NOMO-1 treated with dmso at 0.1 percent for 144 hours (cell line): ENCODE data around the gene IQGAP1.
"Not testable (repeated sequence)": the region's sequence is repeated elsewhere in the genome, so short reads cannot be mapped to it uniquely, and the experiment has no call there.

Experiments used
- DNase-seq: peaks from one replicate; lab custom pipeline; 2025; ENCODE audit not compliant: unreplicated experiment; lab: John Stamatoyannopoulos, UW

Gene IQGAP1

DNA sequence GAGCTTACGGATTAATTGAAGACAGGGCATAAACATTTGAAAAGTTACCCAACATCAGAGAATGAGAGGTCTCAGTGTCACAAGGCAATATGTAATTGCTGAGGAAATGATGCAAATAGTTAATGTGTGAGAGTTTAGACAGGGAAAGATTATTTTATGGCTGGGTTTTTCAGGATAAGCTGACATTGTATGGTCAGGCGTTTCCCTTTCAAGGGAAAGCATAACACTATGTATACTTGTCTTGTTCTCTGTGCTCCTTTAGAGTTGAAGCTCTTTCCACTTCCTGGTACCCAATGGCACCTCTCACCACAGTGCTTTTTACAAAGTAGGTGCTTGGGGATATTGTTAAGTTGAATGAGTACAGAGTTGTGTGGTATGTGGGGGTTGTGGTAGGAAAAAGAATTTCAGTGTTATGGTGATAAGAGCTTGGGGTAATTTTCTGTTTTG lies 19.9 kb downstream of the IQGAP1 start:
- no peak for DNase-seq

DNA sequence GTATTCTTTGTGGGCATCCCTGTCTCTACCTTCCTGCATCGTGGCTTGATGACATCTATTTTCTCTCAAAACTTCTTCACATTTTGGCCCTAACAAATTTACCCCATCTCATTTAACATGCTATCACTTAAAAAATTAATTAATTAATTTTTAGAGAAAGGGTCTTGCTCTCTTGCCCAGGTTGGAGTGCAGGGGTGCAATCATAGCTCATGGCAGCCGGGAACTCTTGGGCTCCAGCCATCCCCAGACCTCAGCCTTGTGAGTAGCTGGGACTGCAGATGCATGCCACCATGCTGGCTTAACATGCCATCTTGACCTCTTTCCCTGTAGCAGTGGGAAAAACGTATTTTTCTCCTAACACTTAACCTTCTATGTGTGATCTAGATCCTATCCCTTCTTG lies 20.6 kb downstream of the IQGAP1 start:
- DNase-seq: no peak

DNA sequence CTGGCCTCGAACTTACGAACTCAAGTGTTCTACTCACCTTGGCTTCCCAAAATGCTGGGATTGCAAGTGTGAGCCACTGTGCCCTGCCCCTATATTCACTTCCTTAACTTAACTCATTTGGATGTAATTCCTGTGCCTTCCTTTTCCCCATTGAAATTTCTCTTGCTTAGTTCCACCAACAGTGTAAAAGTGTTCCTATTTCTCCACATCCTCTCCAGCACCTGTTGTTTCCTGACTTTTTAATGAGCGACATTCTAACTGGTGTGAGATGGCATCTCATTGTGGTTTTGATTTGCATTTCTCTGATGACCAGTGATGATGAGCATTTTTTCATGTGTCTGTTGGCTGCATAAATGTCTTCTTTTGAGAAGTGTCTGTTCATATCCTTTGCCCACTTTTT lies 21.5 kb downstream of the IQGAP1 start:
- not testable (repeated sequence) for DNase-seq

DNA sequence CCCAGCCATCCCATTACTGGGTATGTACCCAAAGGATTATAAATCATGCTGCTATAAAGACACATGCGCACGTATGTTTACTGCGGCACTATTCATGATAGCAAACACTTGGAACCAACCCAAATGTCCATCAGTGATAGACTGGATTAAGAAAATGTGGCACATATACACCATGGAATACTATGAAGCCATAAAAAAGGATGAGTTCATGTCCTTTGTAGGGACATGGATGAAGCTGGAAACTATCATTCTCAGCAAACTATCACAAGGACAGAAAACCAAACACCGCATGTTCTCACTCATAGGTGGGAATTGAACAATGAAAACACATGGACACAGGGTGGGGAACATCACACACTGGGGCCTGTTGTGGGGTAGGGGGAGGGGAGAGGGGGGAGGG lies 22.3 kb downstream of the IQGAP1 start:
- DNase-seq: not testable (repeated sequence)

DNA sequence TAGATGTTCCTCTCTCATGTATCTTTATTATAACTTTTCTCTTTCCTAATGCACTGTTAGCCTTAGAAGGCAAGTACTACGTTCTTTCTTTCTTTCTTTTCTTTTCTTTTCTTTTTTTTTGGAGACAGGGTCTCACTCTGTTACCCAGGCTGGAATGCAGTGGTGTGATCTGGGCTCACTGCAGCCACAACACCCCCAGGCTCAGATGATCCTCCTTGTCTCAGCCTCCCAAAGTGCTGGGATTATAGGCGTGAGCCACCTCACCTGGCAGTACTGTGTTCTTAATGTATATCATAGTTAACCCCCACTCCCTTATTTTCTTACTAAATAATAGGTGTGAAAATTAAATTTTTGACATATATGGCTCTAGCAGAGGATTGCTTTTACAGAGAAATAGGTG lies 23.1 kb downstream of the IQGAP1 start:
- no peak for DNase-seq

DNA sequence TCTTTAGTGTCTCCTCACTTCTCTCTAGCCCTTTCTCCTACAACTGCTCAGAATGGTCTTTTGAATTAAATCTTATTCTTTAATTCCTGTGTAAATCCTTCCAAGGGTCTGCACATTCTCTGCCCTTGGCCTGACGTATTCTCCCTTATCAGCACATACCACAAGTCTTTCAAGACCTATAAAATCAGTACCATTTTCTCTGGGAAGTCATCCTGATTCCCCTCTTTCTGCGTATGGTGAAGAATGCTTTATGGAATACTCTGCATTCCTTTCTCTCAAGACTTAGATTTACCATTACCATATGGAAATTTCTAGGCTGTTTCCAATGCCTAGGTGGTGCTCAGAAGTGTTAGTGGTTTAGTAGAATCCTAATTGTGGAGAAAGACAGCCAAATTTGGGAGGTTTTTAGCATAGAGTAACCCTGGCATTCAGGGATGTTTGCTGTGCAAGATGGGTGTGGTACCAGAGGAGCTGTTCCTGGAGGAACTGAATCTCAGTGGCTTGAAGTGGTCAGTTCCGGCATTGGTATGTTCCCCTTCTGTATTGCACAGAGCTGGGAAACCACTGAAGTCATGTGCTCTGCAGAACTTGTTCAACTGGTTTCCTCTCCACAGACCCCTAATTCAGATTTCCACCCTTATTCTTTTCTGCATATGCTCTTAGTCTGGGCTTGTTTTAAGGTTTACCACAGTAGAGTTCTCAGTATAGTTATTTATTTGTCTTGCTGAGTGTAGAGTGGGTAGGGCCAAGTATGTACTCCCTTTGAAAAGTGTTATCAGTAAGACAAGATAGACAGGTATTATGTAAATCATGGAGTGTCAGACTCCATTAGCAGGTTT lies 24.5 kb downstream of the IQGAP1 start:
- peak; percentile 66 for DNase-seq

DNA sequence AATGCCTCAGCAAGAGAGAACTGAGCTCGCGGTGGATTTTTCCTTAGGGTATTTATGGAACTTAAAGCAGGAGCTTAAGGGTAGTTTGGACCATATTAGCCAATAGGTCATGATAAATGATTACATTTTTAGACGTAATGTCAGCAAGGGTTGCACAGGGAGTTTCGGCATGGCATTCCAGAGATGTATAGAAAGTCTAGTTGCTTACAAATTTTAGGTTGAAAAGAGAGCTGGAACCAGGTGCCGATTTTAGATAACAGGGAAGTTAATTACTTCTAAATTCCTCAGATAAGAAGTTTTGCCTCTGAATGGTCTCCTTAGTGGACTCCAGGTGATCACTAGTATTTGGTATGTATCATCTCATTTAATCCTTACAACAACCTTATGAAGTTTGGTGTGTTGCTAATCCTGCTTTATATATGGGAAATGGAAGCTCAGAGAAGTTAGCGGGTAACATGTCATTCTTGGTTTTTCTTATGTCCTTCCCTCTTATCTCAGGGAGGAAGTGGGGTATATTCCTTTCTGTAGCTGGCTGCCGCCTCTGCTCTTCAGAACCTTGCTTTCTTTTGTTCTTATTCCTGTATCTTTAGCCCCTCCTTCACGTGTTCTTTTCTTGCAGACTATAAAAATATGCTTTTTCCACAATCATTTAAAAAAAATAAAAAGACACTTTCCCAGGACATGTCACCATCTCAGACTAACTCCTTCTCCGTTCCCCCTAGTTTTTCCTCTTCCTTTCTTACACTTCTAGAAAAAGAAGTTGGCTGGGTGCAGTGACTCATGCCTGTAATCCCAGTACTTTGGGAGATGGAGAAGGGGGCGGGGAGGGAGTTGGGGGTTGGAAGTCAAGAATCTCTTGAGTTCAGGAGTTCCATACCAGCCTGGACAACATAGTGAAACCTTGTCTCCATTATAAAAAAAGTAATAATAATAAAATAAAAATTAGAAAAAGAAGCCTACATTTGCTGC lies 25.7 kb downstream of the IQGAP1 start:
- DNase-seq: no peak

DNA sequence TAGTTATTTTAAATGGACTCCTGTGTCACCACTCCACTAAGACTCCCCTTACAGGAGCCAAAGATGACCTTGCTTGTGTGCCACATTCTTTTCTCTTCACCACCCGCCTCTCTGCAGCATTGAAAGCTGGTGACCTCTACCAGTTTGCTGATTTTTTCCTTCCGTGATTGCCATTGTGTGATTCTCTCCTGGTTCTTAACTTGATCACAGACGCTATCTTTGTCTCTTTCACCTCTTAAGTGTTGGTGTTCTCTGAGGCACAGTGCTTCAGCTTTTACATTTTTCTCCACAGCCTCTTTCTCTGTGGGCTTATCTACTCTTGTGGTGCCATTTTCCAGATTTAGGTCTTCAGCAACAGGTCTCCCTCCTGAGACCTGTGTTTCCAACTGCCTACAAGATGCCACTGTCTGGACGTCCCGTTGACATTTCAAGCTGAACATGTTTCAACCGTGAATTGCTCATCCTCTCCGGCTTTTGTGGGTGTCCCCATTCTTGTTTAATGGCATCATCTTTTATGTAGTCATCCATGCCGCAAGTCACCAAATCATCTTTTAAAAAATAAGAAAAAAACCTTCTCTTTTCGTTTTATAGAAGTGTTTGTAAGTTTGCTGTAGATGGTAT lies 26.5 kb downstream of the IQGAP1 start:
- no peak for DNase-seq

DNA sequence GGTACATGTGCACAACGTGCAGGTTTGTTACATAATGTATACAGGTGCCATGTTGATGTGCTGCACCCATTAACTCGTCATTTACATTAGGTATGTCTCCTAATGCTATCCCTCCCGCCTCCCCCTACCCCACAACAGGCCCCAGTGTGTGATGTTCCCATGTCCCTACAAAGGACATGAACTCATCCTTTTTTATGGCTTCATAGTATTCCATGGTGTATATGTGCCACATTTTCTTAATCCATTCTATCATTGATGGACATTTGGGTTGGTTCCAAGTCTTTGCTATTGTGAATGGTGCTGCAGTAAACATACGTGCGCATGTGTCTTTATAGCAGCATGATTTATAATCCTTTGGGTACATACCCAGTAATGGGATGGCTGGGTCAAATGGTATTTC lies 28.0 kb downstream of the IQGAP1 start:
- DNase-seq: not testable (repeated sequence)

DNA sequence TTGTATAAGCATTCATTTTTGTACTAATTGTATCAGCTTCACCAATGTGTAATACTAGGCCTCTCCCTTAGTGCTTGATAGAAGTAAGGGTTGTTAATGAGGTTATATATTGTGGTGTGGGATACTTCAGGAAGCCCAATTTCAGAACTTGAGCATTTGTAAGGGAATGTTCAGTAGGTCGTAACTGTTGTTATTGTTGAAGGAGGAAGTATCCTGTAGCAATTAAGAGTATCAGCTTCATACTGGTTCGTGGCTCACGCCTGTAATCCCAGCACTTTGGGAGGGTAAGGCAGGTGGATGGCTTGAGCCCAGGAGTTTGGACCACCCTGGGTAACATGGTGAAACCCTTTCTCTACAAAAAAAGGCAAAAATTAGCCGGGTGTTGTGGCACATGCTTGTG lies 30.6 kb downstream of the IQGAP1 start:
- no peak for DNase-seq

DNA sequence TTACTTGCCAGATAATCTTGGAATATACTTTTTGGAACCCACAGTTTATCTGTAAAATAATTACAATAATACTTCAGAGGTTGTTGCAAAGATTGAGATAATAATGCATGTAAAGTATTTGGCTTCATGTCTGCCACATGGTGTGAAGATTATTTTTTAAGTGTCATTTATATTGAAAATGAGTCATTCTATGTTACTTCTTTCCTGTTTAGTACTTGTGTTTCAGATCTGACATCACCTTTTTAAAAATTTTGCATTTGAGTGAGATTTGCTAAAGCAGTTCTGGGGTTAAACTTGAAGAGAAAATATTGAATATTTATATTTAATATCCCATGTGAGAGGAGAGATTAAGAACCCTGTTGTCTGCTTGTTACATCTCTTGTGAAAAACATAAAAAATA lies 31.2 kb downstream of the IQGAP1 start:
- no peak for DNase-seq

DNA sequence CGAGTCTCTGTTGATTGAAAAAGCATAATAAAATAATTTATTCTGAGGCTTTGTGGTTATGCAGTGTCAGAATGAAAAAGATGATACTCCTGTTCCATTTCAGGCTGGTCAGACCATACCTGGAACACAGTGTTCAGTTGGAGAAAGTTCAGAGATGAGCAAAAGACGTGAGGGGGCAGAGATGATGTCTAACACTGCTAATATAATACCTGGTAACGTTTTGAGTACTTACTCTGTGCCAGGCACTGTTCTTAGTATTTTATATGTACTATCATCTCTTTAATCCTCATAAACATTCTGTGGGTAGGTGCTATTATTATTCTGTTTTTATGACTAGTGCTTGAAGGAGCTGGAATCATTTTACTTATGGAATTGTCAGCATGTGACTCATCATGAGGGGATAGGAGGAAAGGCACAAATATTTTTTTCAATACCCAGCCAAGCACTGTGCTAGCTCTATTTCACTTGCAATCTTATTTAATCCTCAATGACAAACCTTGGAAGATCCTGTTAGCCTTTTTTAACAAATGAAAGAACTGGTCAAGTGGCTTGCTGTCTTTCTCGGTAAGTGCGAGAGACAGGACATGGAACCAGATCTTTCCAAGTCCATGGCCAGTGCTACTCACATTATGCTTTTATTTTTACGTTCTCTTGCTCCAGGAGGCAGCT lies 31.8 kb downstream of the IQGAP1 start:
- DNase-seq: no peak

DNA sequence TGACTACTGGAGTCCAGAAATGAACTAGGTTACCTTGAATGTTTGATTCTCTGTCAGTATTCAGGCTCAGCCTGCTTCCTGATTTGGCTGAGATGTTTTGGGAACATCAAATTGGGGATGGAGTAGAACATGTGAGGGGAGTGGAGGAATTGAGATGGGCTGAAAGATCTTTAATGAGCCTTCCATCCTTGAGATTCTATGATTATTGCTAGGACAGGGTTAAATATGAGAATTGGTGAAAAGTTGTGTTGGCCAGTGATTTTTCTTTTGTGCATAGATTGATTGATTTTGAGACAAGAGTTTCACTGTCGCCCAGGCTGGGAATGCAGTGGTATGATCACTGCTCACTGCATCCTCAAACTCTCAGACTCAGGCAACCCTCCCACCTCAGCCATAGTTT lies 32.4 kb downstream of the IQGAP1 start:
- DNase-seq: no peak

DNA sequence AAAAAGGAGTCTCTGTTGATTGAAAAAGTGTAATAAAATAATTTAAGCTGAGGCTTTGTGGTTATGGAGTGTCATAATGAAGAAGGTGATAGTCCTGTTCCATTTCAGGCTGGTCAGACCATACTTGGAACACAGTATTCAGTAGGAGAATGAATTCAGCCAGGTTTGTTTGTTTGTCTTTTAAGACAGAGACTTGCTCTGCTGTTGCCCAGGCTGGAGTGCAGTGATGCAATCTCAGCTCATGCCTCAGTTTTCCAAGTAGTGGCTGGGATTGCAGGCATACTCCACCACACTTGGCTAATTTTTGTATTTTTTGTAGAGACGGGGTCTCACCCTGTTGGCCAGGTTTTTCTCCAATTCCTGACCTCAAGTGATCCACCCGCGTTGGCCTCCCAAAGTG lies 33.5 kb downstream of the IQGAP1 start:
- DNase-seq: no peak

DNA sequence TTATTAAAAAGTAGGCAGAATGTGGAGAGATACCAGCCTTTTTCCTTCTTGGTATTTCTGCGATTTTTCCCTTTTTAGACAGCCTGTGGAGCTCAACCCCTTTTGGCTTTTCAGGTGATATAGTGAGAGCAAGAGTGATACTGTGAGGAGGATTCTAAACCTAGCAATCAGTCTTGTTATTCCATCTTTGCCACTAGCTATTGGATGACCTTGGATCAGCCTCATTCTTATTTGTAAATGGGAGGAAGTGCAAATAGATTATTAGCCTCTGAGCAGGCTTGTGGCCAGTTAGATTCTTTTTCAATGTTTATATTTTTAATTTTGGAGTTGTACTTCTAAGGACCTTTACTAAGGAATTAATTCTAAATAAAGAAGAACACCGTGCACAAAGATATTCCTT lies 34.0 kb downstream of the IQGAP1 start:
- no peak for DNase-seq

DNA sequence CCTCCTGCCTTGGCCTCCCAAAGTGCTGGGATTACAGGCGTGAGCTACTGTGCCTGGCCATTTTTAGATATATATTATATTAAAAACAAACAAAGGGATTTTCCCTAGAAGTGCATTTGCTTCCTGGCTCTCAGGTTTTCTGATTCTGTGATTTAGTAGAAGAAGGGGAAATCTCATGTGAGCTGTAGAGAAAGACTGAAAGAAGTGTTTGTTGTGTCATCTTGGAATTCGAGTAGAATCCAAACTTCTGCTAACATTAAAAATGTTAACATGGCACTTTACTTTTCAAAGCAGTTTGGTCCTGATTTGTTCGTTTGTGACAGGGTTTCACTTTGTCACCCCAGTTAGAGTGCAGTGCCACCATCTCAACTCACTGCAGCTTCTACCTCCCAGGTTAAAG lies 34.9 kb downstream of the IQGAP1 start:
- DNase-seq: no peak

DNA sequence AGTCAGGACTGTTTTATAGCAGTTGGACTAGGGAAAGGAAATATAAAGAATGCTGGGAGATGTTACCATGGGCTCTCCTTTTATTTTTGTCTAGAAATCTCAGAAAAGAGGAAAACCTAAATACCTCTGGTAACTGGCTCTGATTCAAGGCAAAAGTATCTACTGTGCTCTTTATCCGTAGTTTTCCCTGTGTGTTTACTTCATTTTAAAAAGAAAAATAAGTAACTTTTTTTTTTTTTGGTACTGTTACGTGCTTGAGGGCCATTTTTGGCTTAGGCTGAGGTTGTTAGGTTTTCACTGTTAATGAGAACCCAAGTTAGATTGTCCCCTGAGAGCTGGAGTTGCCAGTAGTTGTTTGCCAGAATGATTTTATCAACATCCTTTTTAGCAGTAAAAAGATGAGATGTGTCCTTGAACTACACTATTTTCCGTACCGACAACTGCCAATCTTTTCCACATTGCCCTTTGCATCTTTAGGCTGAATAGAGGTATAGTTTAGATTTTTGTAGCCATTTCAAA lies 35.8 kb downstream of the IQGAP1 start:
- DNase-seq: no peak

DNA sequence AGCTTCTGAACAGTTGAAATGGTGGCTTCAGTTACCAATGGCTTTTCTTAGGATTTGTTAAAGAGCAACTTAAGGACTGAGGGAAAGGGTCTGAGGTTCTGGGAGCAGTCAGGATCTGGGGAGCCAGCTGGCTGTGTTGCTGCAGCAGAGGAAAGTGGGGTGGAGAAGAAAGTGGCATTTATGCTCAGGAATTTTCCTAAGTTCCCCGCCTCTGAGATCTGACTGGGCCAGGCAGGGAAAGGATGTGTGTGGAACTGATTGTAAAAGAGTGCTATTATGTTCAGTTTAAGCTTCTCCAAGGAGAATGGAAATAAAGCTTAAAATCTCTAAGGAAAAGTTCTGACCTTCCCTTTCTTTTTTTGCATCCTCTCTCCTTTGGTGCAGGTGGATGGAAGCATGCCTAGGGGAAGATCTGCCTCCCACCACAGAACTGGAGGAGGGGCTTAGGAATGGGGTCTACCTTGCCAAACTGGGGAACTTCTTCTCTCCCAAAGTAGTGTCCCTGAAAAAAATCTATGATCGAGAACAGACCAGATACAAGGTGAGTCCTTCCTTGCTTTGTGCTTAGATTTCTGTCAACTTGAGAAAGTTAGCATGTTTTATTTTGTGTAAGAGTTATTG lies 37.8 kb downstream of the IQGAP1 start:
- no peak for DNase-seq

DNA sequence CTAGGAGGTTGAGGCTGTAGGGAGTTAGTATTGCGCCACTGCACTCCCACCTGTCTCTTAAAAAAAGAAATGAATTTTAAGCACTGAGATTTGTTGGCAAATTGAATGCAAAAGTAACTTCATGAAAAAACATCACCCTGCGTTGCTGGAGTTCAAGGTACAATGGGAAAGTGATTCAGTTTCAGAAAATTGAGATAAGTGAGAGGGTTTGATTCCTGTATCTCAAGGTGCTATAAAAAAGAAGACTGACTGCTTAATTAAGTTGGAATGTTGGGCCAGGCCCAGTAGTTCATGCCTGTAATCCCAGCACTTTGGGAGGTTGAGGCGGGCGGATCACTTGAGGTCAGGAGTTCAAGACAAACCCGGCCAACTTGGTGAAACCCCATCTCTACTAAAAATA lies 39.1 kb downstream of the IQGAP1 start:
- DNase-seq: no peak

DNA sequence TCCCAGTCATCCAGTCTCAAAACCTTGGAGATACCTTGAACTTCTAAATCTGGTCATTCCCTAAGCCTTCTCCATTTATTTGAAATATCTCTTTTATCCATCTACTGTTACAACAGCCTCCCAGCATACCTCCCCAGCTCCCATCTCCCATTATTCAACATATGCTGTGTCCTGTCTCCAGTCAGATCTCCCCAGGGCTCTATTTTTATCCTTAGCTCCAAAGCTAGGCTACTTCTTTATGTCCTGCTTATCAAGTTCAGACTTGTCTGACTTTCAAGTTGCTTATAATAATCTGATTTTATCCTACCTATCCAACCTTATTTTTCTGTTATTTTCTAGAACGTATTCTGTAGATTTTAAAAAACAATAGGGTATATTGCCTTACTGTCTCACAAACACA lies 44.2 kb downstream of the IQGAP1 start:
- no peak for DNase-seq
